ENCODE data around the gene TANK.
"Not testable (repeated sequence)": the region's sequence is repeated elsewhere in the genome, so short reads cannot be mapped to it uniquely, and the experiment has no call there.

Gene TANK

GRCh38 chr2:161170377-161170776 is 10.1 kb downstream of the TANK start:
- DNase-seq (ENCODE audit: low read depth), result no peak

GRCh38 chr2:161170958-161171932 is 11.0 kb downstream of the TANK start:
- DNase-seq (ENCODE audit: low read depth), result no peak

GRCh38 chr2:161172901-161173540 is 12.8 kb downstream of the TANK start:
- no peak for DNase-seq (ENCODE audit: low read depth)

- DNase-seq (ENCODE audit: low read depth), result no peak
Measured at GRCh38 chr2:161173541-161174194, 13.4 kb downstream of the TANK start.

GRCh38 chr2:161177969-161178368 is 17.7 kb downstream of the TANK start:
- DNase-seq (ENCODE audit: low read depth), result no peak

GRCh38 chr2:161178756-161179155 is 18.5 kb downstream of the TANK start:
- DNase-seq (ENCODE audit: low read depth), result no peak

- DNase-seq (ENCODE audit: low read depth), result no peak
Measured at GRCh38 chr2:161190050-161190449, 29.8 kb downstream of the TANK start.

- DNase-seq (ENCODE audit: low read depth), result not testable (repeated sequence)
Measured at GRCh38 chr2:161195602-161196001, 35.4 kb downstream of the TANK start.

GRCh38 chr2:161199912-161200701 is 39.9 kb downstream of the TANK start:
- no peak for DNase-seq (ENCODE audit: low read depth)

GRCh38 chr2:161204846-161205245 is 44.6 kb downstream of the TANK start:
- DNase-seq (ENCODE audit: low read depth), result no peak

- no peak for DNase-seq (ENCODE audit: low read depth)
Measured at GRCh38 chr2:161206471-161207032, 46.3 kb downstream of the TANK start.

GRCh38 chr2:161207941-161208340 is 47.7 kb downstream of the TANK start:
- no peak for DNase-seq (ENCODE audit: low read depth)

- DNase-seq (ENCODE audit: low read depth), result no peak
Measured at GRCh38 chr2:161208527-161209139, 48.4 kb downstream of the TANK start.

- DNase-seq (ENCODE audit: low read depth), result no peak
Measured at GRCh38 chr2:161209902-161210301, 49.7 kb downstream of the TANK start.

GRCh38 chr2:161217597-161218185 is 57.5 kb downstream of the TANK start:
- DNase-seq (ENCODE audit: low read depth), result no peak

- DNase-seq (ENCODE audit: low read depth), result no peak
Measured at GRCh38 chr2:161219211-161219610, 59.0 kb downstream of the TANK start.

- DNase-seq (ENCODE audit: low read depth), result no peak
Measured at GRCh38 chr2:161223139-161223732, 63.0 kb downstream of the TANK start.

- no peak for DNase-seq (ENCODE audit: low read depth)
Measured at GRCh38 chr2:161228511-161229240, 68.4 kb downstream of the TANK start.

- no peak for DNase-seq (ENCODE audit: low read depth)
Measured at GRCh38 chr2:161230959-161231358, 70.7 kb downstream of the TANK start.

GRCh38 chr2:161232571-161232970 is 72.3 kb downstream of the TANK start:
- DNase-seq (ENCODE audit: low read depth), result no peak

All from activated T-cell treated with anti-CD3 and anti-CD28 coated beads for 48 hours (primary cell).